GM18526 (cell line): ENCODE data around the gene USP21.

Experiments used
- POLR2A ChIP-seq: IDR thresholded peaks from 3 replicates; pipeline ENCODE4 v1.6.1; 2011; ENCODE audit not compliant: insufficient read length; ENCODE audit errors: extremely low read depth

The USP21 gene

DNA sequence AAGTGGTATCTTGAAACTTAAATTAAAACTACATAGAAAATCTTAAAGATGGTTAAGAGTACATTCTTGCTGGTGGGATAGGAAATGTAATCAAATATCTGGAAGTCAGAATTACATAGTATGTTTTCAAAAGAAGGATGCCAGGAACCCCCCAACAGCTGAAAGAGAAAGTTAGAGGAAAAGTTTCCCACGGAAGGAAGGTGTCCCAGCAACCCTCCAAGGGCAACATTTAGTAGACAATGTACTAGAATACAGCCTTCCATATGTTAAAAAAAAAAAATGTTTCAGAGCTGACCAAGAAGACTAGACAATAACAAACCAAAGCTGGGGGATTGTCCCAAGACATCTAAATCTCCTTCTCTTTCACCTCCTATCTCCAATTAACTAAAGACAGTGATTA is 29.0 kb upstream of the USP21 start:
- no peak for TF ChIP-seq POLR2A

DNA sequence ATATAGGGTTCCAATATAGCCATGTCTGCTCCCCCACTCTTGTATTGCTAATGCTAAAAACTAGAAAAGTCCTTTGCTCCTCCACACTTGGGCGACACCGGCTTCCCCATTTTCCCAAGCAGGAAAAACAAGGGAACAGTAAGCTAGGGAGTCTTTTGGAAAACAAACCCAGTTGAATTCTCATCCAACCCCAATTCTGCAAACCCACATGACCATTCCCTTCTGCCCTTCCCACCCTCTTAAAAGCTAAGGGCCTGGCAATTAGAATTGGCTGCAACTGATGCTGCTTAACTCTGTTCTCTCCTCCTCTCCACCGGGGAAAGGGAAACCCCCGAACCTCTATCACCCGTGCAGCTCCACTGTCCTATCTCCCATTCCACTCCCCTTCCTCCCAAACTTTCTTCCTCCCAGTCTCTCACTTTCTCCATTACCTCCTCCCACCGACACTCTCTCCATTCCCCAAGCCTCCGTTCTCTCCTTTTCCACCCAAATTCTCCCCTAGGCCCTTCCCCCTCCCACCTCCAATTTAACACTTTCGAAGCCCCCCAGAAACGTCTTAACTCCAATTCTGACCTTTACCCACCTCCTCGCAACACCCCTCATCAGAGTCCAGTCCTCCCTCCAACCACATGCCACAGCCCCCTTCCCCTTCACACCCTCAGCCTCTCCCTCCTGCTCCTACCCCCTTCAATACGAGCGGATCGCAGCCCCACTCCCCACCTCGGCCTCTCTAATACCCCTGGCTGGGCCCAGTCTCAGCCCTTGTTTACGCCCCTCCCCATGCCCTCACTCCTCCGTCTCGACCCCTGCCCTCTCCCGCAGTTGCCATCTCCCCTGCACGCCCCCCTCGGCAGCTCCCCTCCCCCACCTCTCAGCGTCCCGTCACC is 27.5 kb upstream of the USP21 start:
- no peak for TF ChIP-seq POLR2A

- TF ChIP-seq POLR2A: peak; percentile 44
Measured at GRCh38 chr1:161132410-161133219, 26.7 kb upstream of the USP21 start, which contains the start of gene DEDD. Gene DEDD, minus strand, starts transcription at chr1:161132667. Its CDS starts 8,205 bp downstream, at chr1:161124462.

DNA sequence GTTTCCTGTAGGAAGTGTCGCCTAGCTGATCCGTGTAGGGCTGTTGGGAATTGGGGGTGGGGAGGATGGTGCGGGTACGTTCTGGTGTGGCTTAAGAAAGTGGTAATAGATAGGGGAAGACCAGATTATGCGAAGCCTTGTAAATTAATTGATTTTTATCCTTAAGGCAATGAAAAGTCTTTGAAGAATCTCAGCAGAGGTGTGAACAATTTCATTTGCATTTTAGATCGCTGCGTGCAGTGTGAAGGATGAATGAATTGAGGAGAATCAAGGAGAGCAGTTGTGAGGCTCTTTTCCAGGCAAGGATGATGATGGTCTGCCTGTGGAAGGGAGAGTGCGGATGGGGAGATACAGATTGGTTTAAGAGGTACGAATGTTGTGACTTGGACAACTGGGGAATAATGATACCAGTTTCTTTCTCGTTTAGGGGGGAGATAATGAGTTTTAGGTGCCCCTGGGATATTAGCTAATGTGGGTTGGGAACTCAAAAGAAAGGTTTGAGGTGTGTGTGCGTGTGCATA is 26.0 kb upstream of the USP21 start:
- no peak for TF ChIP-seq POLR2A

DNA sequence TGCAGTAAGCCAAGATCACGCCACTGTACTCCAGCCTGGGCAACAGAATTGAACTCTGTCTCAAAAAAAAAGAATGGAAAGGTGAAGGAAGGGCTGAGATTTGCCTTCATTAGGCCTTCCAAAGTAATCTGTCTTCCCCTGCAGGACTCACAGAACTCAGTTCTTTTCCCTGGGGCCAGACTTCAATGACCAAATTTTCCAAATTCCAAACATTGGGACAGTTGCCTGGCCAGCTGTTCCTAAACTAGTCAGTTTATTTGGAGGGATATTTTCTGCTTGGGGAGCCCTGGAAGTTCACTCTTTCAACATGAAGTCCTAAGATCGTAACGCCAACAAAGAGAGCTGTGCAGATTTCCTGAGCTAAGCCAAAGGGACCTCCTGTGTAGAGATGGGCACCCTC is 21.4 kb upstream of the USP21 start:
- TF ChIP-seq POLR2A: no peak

GRCh38 chr1:161138431-161138830 is 20.9 kb upstream of the USP21 start:
- TF ChIP-seq POLR2A: no peak

GRCh38 chr1:161139766-161140165 is 19.5 kb upstream of the USP21 start:
- no peak for TF ChIP-seq POLR2A

DNA sequence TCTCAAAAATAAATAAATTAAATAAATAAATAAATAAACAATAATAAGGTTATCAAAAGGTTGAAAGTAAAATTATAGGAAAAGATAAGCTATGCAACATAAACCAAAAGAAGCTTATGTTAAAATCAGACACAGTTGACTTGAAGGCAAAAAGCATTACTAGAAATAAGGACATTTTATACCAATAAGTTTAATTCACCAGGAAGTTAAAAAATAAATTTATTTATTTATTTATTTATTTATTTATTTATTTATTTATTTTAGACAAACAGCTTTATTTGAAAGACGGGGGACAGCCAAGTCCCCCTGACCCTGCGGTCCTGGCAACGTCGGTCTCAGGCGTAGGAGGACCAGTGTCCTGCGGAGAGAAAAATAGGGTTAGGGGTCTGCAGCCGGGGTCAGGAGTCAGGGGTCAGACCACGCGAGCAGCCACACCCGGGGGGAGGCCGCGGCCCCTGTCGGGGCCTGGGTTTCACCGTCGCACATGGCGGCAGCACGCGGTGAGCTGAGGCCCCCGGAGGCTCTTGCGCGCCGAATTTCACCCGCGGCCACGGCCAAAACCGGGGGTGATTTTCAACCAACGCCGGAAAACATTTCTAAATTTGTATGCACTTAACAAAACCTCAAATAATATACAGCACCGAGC is 18.4 kb upstream of the USP21 start:
- no peak for TF ChIP-seq POLR2A

DNA sequence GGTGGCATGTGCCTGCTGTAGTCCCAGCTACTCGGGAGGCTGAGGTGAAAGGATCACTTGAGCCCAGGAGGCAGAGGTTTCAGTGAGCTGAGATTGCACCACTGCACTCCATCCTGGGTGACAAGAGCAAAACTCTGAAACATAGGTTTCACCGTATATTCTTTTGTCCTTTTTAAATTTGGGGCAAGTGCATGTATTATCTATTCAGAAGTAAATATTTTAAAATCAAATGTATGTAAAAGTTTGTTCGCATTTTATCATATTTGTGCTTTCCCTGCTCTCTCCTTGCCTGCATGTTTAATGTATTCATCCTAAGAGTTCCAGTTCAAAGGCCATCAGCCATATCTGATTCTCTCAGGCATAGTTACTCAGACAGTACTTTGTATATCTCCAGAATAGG is 13.5 kb upstream of the USP21 start:
- no peak for TF ChIP-seq POLR2A

GRCh38 chr1:161153176-161153575 is 6.1 kb upstream of the USP21 start:
- no peak for TF ChIP-seq POLR2A

GRCh38 chr1:161153682-161154337 is 5.5 kb upstream of the USP21 start, which contains the start of gene UFC1:
Gene UFC1, plus strand, starts transcription at chr1:161153978. Its CDS starts 20 bp downstream, at chr1:161153998.
- peak; percentile 89 for TF ChIP-seq POLR2A

DNA sequence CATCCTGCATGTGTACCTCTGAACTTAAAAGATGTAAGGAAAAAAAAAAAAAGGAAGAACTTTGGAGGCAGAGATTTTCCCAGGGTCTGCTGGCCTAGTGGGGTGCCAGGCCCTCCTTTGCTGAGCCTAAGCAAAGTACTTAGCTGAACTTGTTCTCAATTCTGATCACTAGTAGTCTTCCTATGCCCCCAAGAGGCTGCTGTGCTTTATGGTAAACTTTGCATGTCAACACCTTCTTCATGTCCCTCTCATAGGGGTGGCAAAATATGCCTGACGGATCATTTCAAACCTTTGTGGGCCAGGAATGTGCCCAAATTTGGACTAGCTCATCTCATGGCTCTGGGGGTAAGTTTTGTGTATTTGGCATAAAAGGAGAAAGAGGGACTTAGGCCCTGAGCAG is 1.4 kb upstream of the USP21 start:
- TF ChIP-seq POLR2A: no peak

DNA sequence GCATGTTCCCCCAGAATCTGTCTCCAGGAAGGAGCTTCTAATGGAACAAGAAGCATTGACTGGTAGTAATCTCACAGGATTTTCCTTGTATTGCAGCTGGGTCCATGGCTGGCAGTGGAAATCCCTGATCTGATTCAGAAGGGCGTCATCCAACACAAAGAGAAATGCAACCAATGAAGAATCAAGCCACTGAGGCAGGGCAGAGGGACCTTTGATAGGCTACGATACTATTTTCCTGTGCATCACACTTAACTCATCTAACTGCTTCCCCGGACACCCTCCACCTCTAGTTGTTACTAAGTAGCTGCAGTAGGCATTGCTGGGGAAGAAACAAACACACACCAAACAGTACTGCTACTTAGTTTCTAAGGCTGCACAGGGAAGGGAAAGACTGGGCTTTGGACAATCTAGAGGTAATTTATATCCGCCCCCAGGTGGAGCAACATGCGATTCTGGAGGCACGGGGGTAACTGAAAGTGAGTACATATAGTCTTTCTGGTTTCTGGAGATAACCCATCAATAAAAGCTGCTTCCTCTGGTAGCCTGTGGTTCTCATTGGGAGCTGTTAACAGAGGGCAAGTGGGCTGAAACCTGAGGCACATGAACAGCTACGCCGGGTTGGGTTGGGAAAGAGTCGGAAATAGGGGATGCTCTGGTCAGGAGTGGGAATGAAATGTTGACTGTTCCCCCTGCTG is 837 bp upstream of the USP21 start:
- TF ChIP-seq POLR2A: no peak

DNA sequence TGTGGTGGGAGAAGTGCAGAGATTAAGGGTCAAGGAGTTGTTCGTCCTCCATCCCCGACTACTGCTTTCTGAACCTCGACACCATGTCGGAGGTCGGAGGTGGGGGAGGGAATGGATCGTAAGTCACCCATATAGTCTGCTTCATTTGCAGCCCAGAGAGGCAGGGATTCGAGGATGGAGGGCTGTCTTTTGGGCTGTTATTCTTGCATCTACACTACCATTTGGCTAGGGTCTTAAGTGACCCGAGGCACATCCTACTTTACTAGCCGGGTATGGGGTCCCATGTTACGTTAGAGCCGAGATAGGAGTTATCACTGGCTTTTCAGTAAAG is 578 bp downstream of the USP21 start:
- TF ChIP-seq POLR2A: no peak
